Glutamatergic neuron (in vitro differentiated cells): ENCODE data around the gene PLPP6. TPM values are rescaled to one million over a fixed set of nuclear protein-coding genes. Genes with fewer than 3 reads are reported as not detected.
A peak's percentile ranks its signal among the peaks of the same experiment; 100 is the strongest.

Experiments
- DNase-seq: peaks from one replicate; pipeline ENCODE4 v3.0.0; 2022
- H3K27ac Mint-ChIP-seq: one replicate; pipeline ENCODE4 v1.8.0; 2020; ENCODE audit warnings: mild to moderate bottlenecking, mixed read lengths, inconsistent platforms; ENCODE audit not compliant: unreplicated experiment
- H3K27me3 Mint-ChIP-seq: one replicate; pipeline ENCODE4 v1.8.0; 2020; ENCODE audit warnings: mild to moderate bottlenecking, moderate library complexity, mixed read lengths, inconsistent platforms; ENCODE audit not compliant: unreplicated experiment
- H3K36me3 Mint-ChIP-seq: one replicate; pipeline ENCODE4 v1.8.0; 2020; ENCODE audit warnings: mild to moderate bottlenecking, mixed read lengths, inconsistent platforms; ENCODE audit not compliant: unreplicated experiment
- H3K4me1 Mint-ChIP-seq: one replicate; pipeline ENCODE4 v1.8.0; 2020; ENCODE audit warnings: mild to moderate bottlenecking, low read depth, mixed read lengths, inconsistent platforms; ENCODE audit not compliant: unreplicated experiment
- H3K4me3 Mint-ChIP-seq: one replicate; pipeline ENCODE4 v1.8.0; 2020; ENCODE audit warnings: mild to moderate bottlenecking, mixed read lengths, inconsistent platforms; ENCODE audit not compliant: unreplicated experiment
- H3K9me3 Mint-ChIP-seq: one replicate; pipeline ENCODE4 v1.8.0; 2020; ENCODE audit warnings: mild to moderate bottlenecking, moderate library complexity, mixed read lengths, inconsistent platforms; ENCODE audit not compliant: unreplicated experiment
- CTCF ChIP-seq: fragments of 200-600 bp; sonication (generic); IDR thresholded peaks from one replicate; pipeline ENCODE4 v1.5.0; 2021; ENCODE audit not compliant: partially characterized antibody, unreplicated experiment
- total RNA-seq: library from RNA; stranded (reverse); fragmentation: NEBNext Ultra II Directional; extraction: Animal tissue kit (Norgen Biotek cat#: 25700); gene quantifications from one replicate; pipeline ENCODE4 v1.2.1, GENCODE V29; 2021; ENCODE audit not compliant: unreplicated experiment

Gene PLPP6
- total RNA-seq, 1 donor from 2014 or later = 12.0 TPM

GRCh38 chr9:4661611-4662010 lies 483 bp upstream of the PLPP6 start:
- H3K27ac Mint-ChIP-seq = peak overlapping the region; percentile 9
- peaks cover 6% of the 10 kb centered on the region for H3K9me3 Mint-ChIP-seq
- H3K36me3 Mint-ChIP-seq = no peaks in the 10 kb centered on the region
- DNase-seq = no peak
- TF ChIP-seq CTCF = no peak
- peak overlapping the region; percentile 85 for H3K4me3 Mint-ChIP-seq
- H3K27me3 Mint-ChIP-seq = peaks cover 4% of the 10 kb centered on the region
- peaks cover 19% of the 10 kb centered on the region for H3K4me1 Mint-ChIP-seq

- Mint-ChIP-seq H3K27me3 (peaks cover 4% of the 10 kb centered on the region), H3K9me3 (peaks cover 6% of the 10 kb centered on the region), H3K4me1 (peaks cover 19% of the 10 kb centered on the region), H3K4me3 (peak overlapping the region; percentile 84), H3K27ac (peak overlapping the region; percentile 57), H3K36me3 (no peaks in the 10 kb centered on the region)
- no peak for DNase-seq
- no peak for TF ChIP-seq CTCF
These were observed 1.1 kb downstream of the PLPP6 start for GRCh38 chr9:4662989-4663792.

- peak overlapping the region; percentile 39 for H3K4me3 Mint-ChIP-seq
- no peak for DNase-seq
- no peak for TF ChIP-seq CTCF
- no peaks in the 10 kb centered on the region for H3K36me3 Mint-ChIP-seq
- peaks cover 4% of the 10 kb centered on the region for H3K27me3 Mint-ChIP-seq
- peaks cover 19% of the 10 kb centered on the region for H3K4me1 Mint-ChIP-seq
- H3K27ac Mint-ChIP-seq = no peak overlapping the region
- H3K9me3 Mint-ChIP-seq = peaks cover 6% of the 10 kb centered on the region
These were observed 1.9 kb downstream of the PLPP6 start for GRCh38 chr9:4663956-4664355.

- DNase-seq = no peak
- no peak overlapping the region for H3K27ac Mint-ChIP-seq
These were observed 3.3 kb downstream of the PLPP6 start for GRCh38 chr9:4665357-4665756.

More at GRCh38 chr9:4665357-4665756, 3.3 kb downstream of the PLPP6 start:
- H3K4me1 Mint-ChIP-seq = peaks cover 19% of the 10 kb centered on the region
- no peak for TF ChIP-seq CTCF
- no peaks in the 10 kb centered on the region for H3K36me3 Mint-ChIP-seq
- peak overlapping the region; percentile 79 for H3K4me3 Mint-ChIP-seq
- H3K9me3 Mint-ChIP-seq = peaks cover 6% of the 10 kb centered on the region
- H3K27me3 Mint-ChIP-seq = peaks cover 4% of the 10 kb centered on the region
